ENCODE results near the gene TRAF6. TPM values are rescaled to one million over a fixed set of nuclear protein-coding genes. Genes with fewer than 3 reads are reported as not detected.
A peak's percentile ranks its signal among the peaks of the same experiment; 100 is the strongest.

The TRAF6 gene
- total RNA-seq, 1 donor from 2014 or later, result 13.7 TPM

DNA sequence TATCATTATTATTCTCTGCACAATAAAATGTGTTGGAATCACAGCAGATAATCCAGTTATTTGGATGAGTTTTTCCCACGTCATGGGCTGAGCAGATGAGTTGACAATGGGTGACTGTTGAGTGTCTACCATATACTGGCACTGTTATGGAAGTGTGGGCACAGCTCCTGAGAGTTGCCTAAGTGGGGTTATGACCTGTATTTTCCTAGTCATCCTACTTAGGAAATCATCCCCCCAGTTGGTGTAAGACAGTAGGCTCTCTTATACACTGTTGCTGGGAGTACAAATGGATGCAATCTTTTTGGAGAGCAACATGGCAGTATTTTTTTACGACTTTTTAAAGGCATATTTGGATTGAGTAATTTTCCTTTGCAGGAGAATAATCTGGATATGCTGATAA lies 66.4 kb downstream of the TRAF6 start:
- Histone ChIP-seq H3K4me1 (peaks cover 17% of the 10 kb centered on the region), H3K4me3 (no peak overlapping the region), H3K27me3 (ENCODE audit: low read depth) (no peaks in the 10 kb centered on the region), H3K27ac (no peak overlapping the region), H3K36me3 (peaks cover 6% of the 10 kb centered on the region), H3K9me3 (no peaks in the 10 kb centered on the region)
- ATAC-seq, result no peak
- intact Hi-C loops (cut with DNase I), result no loop called here
- TF ChIP-seq, protein P1, sequence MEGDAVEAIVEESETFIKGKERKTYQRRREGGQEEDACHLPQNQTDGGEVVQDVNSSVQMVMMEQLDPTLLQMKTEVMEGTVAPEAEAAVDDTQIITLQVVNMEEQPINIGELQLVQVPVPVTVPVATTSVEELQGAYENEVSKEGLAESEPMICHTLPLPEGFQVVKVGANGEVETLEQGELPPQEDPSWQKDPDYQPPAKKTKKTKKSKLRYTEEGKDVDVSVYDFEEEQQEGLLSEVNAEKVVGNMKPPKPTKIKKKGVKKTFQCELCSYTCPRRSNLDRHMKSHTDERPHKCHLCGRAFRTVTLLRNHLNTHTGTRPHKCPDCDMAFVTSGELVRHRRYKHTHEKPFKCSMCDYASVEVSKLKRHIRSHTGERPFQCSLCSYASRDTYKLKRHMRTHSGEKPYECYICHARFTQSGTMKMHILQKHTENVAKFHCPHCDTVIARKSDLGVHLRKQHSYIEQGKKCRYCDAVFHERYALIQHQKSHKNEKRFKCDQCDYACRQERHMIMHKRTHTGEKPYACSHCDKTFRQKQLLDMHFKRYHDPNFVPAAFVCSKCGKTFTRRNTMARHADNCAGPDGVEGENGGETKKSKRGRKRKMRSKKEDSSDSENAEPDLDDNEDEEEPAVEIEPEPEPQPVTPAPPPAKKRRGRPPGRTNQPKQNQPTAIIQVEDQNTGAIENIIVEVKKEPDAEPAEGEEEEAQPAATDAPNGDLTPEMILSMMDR (IDR thresholded peaks at IDR 0.05), result no peak
- DNase-seq, result no peak

DNA sequence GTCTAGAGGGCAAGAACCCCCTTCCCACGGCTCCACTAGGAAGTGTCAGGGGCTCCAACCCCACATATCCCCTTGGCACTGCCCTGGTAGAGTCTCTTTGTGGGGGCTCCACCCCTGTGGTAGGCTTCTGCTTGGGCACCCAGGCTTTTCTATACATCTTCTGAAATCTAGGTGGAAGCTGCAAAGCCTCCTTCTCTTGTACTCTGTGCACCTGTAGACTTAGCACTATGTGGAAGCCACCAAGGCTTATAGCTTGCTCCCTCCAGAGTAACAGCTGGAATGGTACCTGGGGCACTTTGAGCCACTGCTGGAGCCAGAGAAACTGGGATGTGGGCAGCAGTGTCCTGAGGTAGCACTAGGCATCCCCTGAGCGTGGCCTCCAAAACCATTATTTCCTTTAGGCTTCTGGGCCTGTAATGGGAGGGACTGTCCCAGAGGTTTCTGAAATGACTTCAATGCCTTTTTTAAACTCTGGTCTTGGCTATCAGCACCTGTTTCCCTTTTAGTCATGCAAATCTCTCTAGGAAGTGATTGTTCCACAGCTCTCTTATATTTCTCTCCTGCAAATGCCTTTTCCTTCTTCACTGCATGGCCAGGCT lies 68.4 kb downstream of the TRAF6 start:
- H3K9me3 ChIP-seq, result no peaks in the 10 kb centered on the region
- peaks cover 2% of the 10 kb centered on the region for H3K4me1 ChIP-seq
- peaks cover 6% of the 10 kb centered on the region for H3K36me3 ChIP-seq
- intact Hi-C loops (cut with DNase I), result no loop called here
- TF ChIP-seq, protein P1 (IDR thresholded peaks at IDR 0.05), result no peak
- DNase-seq (no peak), ATAC-seq (no peak)
- no peak overlapping the region for H3K4me3 ChIP-seq
- no peaks in the 10 kb centered on the region for H3K27me3 ChIP-seq (ENCODE audit: low read depth)
- H3K27ac ChIP-seq, result no peak overlapping the region

DNA sequence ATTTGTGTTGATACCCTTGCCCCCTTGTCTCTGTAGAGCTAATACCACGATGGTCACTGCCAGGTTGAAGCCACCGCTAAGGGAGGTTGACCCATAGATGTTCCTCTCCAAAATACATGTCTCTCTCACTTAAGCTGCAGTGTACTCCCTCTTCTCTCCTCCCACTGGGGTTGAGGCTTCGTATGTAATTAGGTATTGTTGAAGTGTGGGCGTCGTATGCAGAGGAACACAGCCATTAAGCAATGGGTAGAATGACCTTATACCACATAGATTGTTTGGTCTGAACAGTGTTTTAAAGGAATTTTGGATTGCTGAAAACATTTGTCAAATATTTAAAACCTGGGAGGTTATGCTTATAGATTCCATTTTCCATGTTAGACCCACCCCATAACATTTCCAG lies 71.9 kb downstream of the TRAF6 start:
- no peak for ATAC-seq
- intact Hi-C loops (cut with DNase I), result no loop called here

DNA sequence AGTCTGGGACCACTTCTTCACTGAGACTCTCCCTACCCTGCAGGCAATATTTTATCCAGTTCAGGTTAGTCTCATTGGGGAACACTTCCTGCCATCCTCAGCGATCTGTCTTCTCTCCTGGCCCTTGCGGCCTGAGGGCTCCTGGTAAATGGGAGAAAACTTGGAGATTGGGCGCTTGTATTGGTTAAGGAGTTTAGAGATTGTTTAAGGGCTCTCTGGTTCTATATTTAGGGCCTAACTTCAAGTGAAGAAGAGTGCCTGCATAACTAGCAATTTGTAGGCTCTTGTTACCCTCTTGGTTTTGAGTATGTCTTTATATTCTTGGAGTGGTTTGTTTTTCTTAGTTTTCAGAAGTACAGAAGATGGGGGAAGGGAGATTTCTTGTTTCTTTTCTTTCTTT lies 72.7 kb downstream of the TRAF6 start:
- peak; percentile 50 to 77 for ATAC-seq
- no peaks in the 10 kb centered on the region for H3K36me3 ChIP-seq

More for the DNA sequence above, 71.9 kb downstream of the TRAF6 start:
- peaks cover 2% of the 10 kb centered on the region for H3K36me3 ChIP-seq
- H3K4me3 ChIP-seq, result no peak overlapping the region
- DNase-seq, result no peak
- H3K27ac ChIP-seq, result no peak overlapping the region
- TF ChIP-seq, protein P1 (IDR thresholded peaks at IDR 0.05), result no peak
- peaks cover 26% of the 10 kb centered on the region for H3K4me1 ChIP-seq
- H3K9me3 ChIP-seq, result no peaks in the 10 kb centered on the region
- no peaks in the 10 kb centered on the region for H3K27me3 ChIP-seq (ENCODE audit: low read depth)

More for the DNA sequence above, 72.7 kb downstream of the TRAF6 start:
- Histone ChIP-seq H3K9me3 (no peaks in the 10 kb centered on the region), H3K4me3 (no peak overlapping the region), H3K27ac (no peak overlapping the region), H3K27me3 (ENCODE audit: low read depth) (no peaks in the 10 kb centered on the region), H3K4me1 (peaks cover 29% of the 10 kb centered on the region)
- intact Hi-C loops (cut with DNase I), result no loop called here
- no peak for DNase-seq
- TF ChIP-seq, protein P1 (IDR thresholded peaks at IDR 0.05), result no peak

Other genes with a start within 250 kb of the TRAF6 start
- gene COMMD9, start 220.8 kb downstream of the TRAF6 start, total RNA-seq, result 85.7 TPM
- gene PRR5L, start 214.0 kb downstream of the TRAF6 start, total RNA-seq, result 24.9 TPM
- 1.3 TPM for gene RAG1, start 57.7 kb upstream of the TRAF6 start, total RNA-seq
- 15.2 TPM for gene IFTAP, start 84.2 kb upstream of the TRAF6 start, total RNA-seq
- gene RAG2, start 88.0 kb upstream of the TRAF6 start, total RNA-seq, result not detected

Data from lower lobe of right lung (tissue), 2 donors.